Measurements from ENCODE around the gene CBLB. TPM values are rescaled to one million over a fixed set of nuclear protein-coding genes. Genes with fewer than 3 reads are reported as not detected.
A peak's percentile ranks its signal among the peaks of the same experiment; 100 is the strongest.

The CBLB gene
- total RNA-seq, 1 donor from 2014 or later = 41.5 TPM

GRCh38 chr3:105626739-105627138, 242.1 kb downstream of the CBLB start:
- Histone ChIP-seq H3K27me3 (no peaks in the 10 kb centered on the region), H3K27ac (no peak overlapping the region), H3K4me1 (no peaks in the 10 kb centered on the region), H3K36me3 (no peaks in the 10 kb centered on the region), H3K9me3 (no peaks in the 10 kb centered on the region), H3K4me3 (no peak overlapping the region)
- ATAC-seq (peak; percentile 63), DNase-seq (no peak)
- no peak for TF ChIP-seq CTCF (IDR thresholded peaks at IDR 0.05)
- intact Hi-C loops (cut with DNase I) = no loop called here

GRCh38 chr3:105622169-105622568, 246.6 kb downstream of the CBLB start:
- H3K27me3 ChIP-seq = no peaks in the 10 kb centered on the region
- DNase-seq (no peak), ATAC-seq (peak; percentile 43)
- H3K9me3 ChIP-seq = no peaks in the 10 kb centered on the region
- no peaks in the 10 kb centered on the region for H3K36me3 ChIP-seq
- intact Hi-C loops (cut with DNase I) = no loop called here
- TF ChIP-seq CTCF (IDR thresholded peaks at IDR 0.05) = no peak
- H3K27ac ChIP-seq = no peak overlapping the region
- H3K4me1 ChIP-seq = no peaks in the 10 kb centered on the region
- no peak overlapping the region for H3K4me3 ChIP-seq

GRCh38 chr3:105620236-105620635, 248.6 kb downstream of the CBLB start:
- ATAC-seq (no peak), DNase-seq (no peak)
- Histone ChIP-seq H3K27ac (no peak overlapping the region), H3K4me1 (no peaks in the 10 kb centered on the region), H3K36me3 (no peaks in the 10 kb centered on the region), H3K27me3 (no peaks in the 10 kb centered on the region), H3K9me3 (no peaks in the 10 kb centered on the region), H3K4me3 (no peak overlapping the region)
- intact Hi-C loops (cut with DNase I) = no loop called here
- no peak for TF ChIP-seq CTCF (IDR thresholded peaks at IDR 0.05)

GRCh38 chr3:105619651-105620050, 249.2 kb downstream of the CBLB start:
- no peak for ATAC-seq
- Histone ChIP-seq H3K9me3 (no peaks in the 10 kb centered on the region), H3K27me3 (no peaks in the 10 kb centered on the region), H3K36me3 (no peaks in the 10 kb centered on the region), H3K4me3 (no peak overlapping the region), H3K27ac (no peak overlapping the region), H3K4me1 (no peaks in the 10 kb centered on the region)
- DNase-seq = no peak
- intact Hi-C loops (cut with DNase I) = no loop called here
- no peak for TF ChIP-seq CTCF (IDR thresholded peaks at IDR 0.05)

- Histone ChIP-seq H3K9me3 (no peaks in the 10 kb centered on the region), H3K27ac (no peak overlapping the region), H3K27me3 (no peaks in the 10 kb centered on the region), H3K4me3 (no peak overlapping the region), H3K4me1 (no peaks in the 10 kb centered on the region), H3K36me3 (no peaks in the 10 kb centered on the region)
- DNase-seq (no peak), ATAC-seq (no peak)
- no peak for TF ChIP-seq CTCF (IDR thresholded peaks at IDR 0.05)
- intact Hi-C loops (cut with DNase I) = no loop called here
These were observed 250.3 kb downstream of the CBLB start for GRCh38 chr3:105618556-105618955.

Data from upper lobe of right lung (tissue), 1 donor.